GM21619 (cell line): Measurements from ENCODE around the gene SCYGR8.

Source experiments
- ATAC-seq: cut with Tn5 transposase; IDR thresholded peaks from one replicate; pipeline ENCODE4 v1.9.1; 2021; ENCODE audit not compliant: unreplicated experiment

The SCYGR8 gene

DNA sequence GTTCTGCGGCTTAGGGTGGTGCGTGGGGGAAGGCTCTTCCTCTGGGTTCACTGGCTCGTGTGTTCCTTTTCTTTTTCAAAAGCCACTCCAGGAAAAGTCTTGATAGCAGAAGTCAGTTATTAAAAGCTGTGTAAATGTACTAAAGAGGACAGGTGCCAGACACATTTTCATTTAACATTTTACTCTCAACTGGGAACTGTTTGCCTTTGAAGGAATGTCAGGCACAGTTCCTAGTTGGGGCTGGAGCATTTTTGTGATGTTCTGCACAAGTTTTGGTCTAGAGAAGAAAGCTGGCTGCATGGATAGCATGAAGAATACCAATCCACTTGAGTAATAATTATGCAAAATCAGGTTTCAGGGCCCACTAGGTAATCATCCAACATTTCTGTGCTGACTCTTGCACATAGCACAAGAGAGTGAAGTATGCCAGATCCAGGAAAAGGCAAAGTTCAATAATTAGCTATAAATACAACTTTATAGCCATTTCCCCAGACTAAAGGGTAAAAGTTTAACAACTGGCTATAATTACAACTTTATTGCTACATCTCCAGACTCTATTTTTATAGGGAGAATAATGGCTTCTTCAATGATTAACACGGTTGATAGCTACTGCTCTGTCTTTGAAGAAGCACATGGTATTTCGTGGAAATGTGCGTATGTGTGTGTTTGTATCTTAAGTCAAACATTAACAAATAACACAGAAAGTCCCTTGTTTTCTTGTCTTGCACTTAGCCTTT is 16.2 kb downstream of the SCYGR8 start:
- no peak for ATAC-seq

DNA sequence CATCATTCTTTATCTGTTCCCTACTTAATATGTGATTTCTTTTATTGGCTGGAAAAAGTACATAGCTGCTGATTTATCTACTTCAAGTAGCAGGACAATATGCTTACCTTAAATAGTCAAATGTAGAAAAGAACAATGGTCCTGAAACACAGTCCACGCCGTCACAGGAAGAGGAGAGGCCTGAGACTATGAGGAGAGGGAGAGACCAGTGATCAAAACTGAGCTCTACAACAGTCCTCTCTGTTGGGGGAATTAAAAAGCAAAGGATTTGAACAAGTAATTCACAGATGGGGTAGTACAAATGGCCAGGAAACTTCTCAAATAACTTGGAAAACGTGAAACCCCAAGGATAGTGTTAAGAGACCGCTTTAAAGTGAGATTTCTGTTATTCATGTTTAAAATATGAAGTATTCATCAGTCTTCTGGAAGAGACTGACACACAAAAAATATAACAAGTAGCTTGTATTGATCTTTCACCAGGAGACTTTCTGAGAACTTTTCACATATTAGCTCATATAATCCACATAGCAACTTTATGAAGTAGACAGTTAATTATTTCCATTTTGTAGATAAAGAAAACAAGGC is 20.2 kb downstream of the SCYGR8 start:
- no peak for ATAC-seq

DNA sequence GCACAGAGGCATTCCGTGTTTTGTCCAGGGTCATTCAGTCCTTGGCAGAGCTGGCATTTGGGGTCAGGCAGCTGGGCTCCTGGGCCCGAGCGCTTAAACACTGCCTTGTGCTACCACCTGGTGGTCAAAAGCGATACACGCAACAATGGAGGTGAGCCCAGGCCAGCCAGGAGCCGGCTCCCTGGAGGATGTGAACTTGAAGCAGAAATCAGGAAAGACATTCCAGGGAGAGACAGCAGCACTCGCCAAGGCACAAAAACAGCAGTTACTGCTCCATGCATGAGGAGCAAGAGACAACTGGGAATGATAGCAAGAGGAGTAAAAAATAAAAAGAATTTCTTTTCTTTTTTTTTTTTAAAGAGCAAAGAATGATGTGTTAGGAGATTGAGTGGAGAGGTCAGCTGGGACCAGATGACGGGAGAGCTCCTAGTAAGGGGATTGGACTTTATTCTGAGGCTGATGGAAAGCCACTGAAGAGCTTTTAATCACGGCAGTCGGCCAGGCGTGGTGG is 20.7 kb downstream of the SCYGR8 start:
- peak; percentile 99 for ATAC-seq

DNA sequence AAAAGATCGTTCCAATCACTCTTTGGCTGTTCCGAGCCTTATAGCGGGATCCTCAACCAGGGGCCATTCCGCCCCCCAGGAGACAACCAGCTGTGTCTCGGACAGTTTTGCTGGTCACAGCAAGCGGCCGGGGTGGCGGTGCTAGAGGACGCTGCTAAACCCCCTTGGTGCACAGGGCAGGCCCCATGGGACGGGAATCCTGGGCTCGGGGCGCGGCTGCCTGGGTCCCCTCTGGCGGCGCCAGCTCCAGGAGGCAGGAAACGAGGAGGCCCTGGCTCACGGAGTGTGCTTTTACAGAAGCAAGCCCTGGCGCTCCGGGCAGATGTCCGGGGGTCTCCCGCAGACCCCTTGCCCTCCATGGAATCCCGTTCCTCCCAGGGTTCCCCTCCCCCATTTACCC is 22.1 kb downstream of the SCYGR8 start:
- ATAC-seq: no peak

DNA sequence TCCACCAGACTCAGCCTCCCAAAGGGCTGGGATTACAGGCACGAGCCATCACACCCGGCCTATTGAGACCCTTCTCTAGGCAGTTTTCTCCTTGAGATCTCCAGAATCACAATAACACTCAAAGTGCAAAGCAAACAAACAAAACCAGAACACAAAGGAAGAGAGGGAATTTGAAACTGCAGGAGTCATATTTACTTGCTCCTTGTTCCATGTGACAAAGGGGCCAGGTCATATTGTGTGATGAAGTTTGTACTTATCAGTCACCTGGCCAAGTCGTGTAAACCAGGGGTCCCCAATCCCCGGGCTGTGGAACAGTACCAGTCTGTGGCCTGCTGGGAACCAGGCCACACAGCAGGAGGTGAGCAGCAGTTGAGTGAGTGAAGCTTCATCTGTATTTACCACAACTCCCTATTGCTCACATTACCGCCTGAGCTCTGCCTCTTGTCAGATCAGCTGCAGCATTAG is 26.5 kb downstream of the SCYGR8 start:
- no peak for ATAC-seq

DNA sequence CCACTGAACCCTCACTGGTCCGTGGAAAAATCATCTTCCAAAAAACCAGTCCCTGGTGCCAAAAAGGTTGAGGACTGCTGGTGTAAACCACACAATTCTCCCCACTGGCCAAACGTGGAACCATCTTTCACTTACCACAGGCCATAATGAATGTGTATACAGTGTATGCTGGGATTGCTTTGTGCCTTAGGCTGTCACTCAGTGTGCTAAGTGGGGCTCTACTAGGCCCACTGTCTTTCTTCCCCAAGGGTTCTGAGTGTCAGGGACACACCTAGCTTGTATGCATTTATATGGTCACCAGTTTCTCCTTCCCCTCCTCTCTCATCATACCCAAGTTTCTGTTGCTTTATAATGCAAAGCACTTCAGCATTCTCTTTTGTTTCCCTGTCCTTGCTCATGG is 27.2 kb downstream of the SCYGR8 start:
- ATAC-seq: no peak

DNA sequence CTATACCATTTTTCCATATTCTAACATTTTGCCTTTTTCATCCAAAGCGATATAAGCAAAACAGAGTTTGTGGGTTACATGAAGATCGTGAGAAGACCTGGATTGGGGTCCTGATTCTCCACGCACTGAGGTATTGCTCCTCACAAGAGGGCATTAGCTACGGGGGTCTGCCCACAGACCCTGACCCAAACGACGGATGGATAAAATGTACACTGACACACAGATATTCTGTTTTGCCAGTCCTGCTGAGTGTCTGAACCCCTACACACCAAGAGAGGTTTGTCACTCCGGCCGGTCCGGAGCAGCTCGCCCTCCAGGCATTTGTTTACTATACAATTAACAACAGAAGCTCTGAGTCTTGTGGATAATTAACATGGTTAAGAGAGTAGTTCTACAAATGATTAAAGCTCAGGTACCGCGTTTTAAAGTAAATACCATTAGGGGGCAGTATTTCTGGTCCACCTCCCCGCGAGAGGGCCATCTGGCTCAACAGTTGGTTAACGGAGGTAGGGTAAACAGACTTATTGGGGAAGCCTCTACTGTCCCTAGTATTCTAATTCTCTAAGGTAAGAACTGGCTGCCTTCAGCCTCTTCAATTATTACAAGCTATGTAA is 28.4 kb downstream of the SCYGR8 start:
- peak; percentile 51 for ATAC-seq

DNA sequence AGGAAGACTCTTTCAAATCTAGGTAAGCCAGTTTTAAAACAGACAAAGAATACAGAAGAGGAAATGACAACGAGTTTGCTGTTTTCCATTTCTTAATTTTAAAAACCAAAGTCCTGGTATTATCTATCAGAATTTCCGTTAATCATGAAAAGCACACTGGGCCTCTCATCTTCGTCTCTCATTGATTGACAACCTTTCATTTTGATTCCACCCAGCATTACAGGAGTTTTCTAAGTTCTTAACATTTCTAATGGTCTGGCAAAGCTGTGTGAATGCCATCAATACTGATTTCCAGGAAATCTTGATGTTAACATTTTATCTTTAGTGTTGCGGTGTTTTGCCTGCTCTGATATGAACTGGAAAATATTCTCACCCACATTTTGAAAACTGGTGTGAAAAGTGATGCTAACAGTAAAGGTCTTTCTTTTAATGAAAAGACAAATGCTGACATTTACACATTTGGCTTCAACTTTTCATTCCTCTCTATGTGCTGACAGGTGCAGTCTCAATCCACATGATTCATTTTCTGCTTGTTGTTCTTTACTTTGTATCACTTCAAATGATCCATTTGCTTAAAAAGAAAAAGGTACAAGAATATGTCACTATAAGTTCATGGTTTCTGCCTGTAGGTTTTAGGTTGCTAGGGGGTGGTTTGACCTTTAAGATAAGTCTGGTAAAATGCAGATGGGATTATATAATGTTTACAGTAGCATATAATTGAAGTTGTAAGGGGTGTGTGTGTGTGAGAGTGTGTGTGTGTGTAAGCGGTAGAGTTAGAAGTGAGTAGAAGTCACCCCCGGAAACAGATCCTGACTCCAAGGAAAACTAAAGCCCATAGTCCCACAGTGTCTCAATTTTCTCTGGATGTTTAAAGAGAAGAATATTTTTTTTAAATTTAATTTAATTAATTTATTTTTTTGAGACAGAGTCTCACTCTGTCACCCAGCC is 29.5 kb downstream of the SCYGR8 start:
- no peak for ATAC-seq

DNA sequence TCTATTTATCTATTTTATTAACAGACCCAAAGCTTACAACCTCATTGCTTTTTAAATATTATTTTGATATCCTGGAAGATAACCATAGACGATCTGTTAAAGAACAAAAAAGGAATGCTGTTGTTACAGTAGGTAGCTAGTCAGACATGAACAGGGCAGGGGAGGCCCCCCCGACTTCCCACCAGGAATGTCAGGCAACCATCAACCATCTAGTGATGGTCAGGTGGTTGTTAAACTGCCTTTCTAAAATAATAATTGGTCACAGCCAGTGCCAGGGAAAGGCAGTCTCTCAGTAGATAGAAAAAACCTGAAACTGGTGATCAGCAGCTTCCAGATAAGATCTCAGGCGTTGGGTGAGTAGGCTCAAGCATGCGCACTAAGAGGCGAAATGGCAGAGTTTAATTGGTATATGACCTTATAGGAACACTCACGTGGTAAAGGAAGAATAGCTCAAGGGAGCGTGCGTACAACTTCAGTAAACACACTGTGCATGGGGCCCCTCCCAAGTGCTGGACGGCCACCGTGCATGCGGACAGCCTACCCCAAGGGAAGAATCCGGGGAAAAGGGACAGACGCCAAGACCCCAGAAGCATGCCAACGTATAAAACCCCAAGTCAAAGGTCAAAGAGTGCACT is 35.4 kb downstream of the SCYGR8 start:
- no peak for ATAC-seq

DNA sequence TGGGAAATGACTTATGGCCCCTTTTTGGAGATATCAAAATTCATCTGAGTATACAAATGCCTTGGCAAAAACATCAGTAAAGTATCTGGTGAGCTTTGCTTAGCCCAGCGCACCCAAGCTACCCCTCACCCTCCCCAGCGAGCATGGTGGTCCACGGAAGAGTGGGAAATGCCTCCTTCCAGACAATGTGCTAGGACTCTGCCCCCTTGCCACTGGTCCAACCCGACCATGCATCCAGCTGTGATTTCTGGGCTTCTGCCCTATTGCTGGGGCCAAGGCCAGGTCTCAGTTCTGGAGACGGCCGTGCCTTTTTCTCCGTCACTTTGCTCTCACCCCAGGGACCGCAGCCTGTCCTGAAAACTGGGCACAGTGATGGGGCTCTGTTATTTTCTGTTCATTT is 36.1 kb downstream of the SCYGR8 start:
- no peak for ATAC-seq

DNA sequence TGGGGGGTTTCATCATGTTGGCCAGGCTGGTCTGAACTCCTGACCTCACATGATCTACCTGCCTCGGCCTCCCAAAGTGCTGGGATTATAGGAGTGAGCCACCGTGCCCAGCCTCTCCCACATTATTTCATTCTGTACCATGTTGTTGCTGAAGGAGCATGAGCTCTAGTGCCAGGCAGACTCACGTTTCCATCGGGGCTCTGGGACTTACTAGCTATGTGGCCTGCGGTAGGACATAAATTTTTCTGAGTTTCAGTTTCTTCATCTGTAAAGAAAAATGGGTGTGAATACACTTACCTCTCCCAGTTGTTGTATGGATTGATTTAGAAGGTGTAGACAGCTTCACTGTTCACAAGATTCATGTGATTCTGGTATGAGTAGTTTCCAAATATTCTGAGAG is 37.1 kb downstream of the SCYGR8 start:
- no peak for ATAC-seq

DNA sequence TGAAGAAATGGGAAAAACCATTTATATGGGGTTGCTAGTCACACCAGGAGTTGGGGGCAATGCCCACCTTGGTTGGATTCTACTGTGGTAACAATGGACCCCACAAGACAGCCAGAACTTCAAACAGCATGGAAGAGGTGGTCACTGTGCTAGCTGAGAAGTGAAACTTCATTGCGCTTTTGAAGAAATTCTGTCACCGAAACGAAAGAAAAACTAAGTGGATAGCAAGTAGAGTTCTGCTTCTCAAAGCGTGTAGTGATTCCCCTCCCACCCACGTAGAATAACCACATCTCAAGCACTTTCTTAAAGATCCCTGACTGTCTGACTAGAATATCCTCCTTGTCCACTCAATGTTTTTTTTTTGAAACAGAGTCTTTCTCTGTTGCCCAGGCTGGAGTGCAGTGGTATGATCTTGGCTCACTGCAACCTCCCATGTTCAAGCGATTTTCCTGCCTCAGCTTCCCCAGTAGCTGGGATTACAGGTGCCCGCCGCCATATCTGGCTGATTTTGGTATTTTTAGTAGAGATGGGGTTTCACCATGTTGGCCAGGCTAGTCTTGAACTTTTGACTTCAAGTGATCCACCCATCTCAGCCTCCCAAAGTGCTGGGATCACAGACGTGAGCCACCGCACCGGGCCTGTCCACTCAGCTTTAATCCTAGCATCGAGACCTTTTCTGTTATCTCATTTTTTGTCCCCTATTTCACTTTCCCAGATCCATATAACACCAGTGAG is 37.9 kb downstream of the SCYGR8 start:
- peak; percentile 98 for ATAC-seq

DNA sequence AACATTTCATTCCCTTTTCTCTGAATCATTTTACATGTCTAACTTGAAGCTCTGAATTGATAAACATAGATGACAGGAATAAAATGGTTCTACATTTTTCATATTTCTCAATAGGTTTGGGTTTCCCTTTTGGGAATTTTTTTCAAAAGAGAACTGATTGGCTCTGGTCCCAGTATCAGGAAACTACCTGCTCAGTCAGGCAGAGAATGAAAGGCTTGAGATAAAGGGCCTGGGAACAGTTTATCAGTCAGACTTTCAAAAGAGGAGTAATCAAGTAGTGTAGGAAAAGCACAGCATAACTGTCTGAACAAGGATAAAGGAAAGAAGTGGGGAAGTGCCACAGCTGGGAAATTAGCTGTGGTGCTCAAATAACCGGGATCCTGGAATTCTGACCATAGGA is 39.6 kb downstream of the SCYGR8 start:
- ATAC-seq: no peak

DNA sequence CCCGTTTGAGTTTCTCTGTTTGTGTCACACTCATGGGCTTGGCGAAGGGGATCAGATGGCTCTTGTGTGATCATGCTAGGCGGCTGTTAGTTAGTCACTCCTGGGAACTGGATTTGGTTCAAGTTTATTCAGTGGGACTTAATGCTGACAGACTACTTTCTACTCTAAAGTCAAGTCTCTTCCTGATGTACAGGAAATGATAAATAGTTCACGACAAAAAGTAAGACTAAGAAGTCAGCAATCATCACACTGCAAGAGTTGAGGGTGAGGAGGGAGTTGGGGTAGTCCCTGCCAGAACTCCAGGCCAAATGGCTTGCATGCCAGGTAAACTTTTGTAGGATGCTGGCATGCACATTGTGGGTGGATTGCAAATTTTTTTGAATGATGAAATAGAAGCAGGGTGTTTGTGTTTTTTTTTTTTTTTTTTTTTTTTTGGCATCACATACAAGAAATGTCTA is 42.9 kb downstream of the SCYGR8 start:
- ATAC-seq: no peak

DNA sequence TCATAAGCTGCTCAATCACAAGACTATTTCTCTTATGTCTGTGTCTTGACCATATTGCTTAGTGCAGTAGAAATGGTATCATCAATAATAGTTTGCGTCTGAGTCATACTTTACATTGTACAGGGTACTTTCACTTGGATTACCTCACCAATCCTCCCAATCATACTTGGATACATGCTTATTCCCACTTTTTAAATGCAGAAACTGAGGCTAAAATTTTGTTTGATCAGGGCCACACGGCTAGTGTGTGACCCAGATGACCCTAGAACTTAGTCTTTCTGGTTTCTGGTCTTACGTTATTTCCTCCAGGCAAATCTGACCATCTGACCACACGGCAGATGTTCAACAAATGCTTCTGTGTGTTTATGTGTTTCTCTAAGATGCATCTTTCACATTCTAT is 44.1 kb downstream of the SCYGR8 start:
- ATAC-seq: no peak

DNA sequence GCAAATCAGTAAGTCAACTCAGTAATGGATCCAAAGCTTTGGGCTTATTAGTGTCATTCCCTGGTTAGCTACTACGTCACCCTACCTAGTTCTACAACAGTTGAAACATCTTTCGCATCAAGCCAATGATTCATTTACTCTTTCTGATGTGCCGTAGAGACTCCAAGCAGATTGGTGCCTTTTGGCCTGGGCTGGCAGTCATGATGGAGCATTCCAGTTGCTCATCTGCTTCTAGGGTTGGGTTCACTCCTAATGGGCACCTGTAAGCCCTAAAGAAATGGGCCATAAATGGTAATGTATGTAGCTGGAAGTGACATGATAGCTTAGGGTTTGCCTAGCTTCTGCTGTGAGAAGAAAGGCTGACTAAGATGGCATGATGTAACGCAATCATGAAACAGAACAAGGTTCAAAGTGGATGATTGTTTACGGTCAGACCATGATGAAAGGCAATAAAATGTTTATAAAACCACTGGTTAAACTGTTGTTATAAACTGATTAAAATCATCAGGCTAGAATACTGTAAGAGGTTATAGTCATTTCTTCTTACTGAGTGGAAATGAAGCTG is 47.5 kb downstream of the SCYGR8 start:
- no peak for ATAC-seq
